ENCODE results near the gene ATRIP.
"Not testable (repeated sequence)": the region's sequence is repeated elsewhere in the genome, so short reads cannot be mapped to it uniquely, and the experiment has no call there.

The ATRIP gene

DNA sequence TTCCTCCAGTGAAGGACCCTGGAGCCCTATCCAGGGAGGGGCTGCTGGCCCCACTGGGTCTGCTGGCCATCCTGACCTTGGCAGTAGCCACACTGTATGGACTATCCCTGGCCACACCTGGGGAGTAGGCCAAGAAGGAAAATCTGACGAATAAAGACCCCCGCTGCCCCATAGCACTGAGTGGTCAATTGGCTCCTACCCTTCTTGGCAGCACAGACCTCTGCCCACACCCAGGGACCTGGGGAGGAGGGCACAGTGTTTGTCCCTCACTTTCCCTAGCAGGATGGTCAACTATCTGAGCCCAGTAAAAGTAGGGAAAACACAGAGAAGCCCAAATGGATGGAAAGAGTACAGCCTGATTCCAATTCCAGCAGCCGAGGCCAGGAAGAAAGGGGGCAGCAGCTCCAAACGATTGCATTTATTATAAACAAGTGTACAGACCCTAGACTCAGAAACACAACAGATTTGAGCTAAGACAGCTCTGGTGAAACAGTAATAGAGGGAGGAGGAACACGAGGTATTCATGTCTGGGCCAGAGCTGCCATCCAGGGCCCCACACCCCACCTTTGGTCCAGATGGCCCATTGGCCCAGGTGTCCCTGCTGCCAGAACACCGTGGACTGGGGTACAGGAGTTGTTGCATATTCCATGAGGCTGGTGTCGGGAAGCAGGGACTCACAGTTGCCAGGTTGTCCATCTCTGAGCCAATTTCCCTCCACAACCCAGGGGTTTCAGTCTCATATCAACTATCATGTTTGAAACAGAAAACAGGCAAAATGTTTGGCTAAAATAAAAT lies 21.1 kb downstream of the ATRIP start:
- DNase-seq (ENCODE audit: low read depth in 2 of 2): no peak

DNA sequence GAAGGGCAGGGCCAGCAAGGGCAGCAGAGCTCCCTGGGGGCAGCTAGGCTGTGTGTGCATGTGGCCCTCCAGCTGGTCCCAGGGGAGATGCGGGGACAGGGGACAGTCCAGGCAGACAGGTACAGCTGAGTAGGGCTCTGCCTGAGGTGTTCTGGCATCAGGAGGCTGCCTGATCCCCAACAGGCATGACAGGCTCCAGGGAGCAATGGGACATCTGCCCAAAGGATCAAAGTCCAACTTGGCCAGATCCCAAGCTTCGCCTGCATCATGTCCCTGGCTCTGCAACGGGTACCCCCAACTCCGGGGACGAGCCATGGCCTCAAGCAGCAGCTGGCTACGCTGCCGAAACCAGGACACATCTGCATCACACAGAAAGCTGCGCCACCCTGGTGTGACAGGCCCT lies 21.8 kb downstream of the ATRIP start:
- no peak for DNase-seq (ENCODE audit: low read depth in 2 of 2)

DNA sequence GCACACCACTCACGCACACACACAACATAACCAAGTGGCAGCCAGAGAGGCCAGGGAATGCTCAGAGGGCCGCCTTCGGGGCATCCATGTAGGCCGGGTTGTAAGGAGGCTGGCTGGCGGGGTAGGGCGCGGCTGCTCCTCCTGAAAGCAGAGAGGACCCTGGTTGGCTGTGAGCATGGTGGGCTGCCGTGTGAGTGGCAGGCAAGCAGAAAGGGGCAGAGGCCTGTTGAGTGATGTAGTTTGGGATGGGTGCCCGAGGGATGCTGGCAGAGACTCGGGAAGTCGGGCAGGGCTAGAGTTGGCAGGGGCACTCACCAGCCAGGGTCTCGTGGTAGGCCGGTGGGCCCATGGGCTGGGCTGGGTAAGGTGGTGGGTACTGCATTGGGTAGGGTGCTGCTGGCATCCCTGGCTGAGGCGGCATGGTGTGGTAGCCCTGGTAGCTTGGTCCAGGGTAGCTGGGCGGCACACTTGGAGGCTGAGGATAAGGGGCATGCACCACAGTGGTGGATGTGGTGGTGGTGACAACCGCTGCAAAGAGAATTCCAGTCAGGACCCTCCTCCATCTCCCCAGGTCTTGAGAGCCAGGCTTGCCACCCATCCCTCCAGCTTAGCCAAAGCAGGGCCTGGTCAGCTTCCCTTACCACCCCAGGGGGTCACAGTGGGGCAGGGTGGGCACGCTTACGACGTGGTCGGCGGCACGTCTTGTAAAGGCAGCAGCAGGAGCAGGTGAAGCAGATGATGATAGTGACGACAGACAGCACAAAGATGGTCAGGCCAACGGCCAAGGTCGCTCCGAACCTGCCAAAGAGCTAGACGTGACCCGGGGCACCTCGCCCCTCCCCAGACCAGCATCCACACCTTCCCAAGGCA lies 22.7 kb downstream of the ATRIP start:
- DNase-seq (ENCODE audit: low read depth in 2 of 2): no peak

DNA sequence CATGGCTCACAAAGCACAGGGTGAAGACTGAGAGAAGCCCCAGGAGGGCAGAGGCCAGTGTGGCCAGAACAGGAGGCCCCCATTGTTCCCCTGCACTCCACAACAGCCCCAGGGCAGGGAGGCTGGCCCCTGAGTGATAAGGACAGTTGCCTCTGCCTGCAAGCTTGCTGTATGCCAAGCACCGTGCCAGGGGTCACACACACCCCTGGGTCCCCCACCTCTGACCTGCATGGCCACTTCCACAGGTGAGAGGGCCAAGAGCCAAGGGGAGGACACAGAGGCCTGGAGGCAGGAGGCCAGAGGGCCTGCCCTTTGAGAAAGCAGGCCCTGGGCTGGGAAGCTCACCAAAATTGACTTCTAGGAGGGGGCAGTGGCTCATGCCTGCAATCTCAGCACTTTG lies 23.7 kb downstream of the ATRIP start:
- no peak for DNase-seq (ENCODE audit: low read depth in 2 of 2)

DNA sequence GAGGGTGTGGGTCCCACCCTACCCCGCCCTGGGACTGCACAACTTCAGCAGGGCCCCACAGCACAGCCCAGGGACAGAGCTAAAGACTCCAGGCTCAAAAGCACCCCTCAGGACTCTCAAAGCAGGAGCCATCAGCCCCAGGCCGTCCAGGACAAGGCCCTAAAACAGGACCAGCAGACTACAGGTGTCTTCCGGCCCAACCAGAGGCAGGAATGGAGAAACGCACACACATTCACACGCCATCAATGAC lies 26.1 kb downstream of the ATRIP start:
- no peak for DNase-seq (ENCODE audit: low read depth in 2 of 2)

DNA sequence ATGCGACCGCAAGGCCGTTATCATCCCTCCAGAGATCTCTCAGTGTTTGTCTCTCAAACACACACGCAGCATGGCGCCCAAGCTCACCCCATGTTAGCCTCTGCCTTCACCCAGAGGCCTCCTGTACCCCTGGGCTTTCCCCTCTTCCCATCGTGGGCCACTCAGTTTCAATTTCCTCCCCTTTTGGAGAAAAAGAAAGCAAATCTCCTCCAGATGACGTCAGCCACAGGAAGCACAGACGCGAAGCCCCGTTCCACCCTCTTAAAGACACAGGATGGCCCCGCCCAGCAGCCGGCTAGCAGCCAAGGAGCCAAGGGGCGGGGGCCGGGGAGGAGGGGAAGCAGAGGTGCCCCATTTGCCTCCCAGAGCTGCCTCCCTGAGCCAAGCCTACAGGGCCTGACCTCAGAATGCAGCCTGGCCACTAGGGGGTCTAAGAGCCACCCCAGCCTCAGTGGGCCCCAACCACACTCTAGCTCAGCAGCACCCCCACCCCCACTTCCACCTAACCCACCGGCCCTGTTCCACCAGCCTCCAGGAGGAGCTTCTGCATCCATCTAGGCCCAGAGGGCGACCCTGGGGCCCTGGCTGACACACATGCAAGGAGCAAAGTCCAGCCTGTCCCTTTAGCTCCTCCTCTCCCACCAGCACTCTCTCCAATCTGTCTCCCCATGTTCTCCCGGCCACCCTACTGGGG lies 26.5 kb downstream of the ATRIP start:
- peak; percentile 70 for DNase-seq (ENCODE audit: low read depth in 2 of 2)

DNA sequence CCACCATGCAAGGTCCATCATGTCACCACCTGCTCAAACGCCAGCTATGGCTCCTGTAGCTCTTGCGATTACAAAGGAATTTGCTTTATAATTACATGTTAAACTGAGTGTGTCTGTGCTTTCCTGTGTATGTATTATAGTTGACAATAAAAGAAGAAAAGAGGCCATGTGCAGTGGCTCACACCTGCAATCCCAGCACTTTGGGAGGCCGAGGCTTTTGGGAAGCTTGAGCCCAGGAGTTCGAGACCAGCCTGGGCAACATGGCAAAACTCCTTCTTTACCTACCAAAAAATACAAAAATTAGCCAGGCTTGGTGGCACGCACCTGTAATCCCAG lies 27.0 kb downstream of the ATRIP start:
- DNase-seq (ENCODE audit: low read depth in 2 of 2): no peak

DNA sequence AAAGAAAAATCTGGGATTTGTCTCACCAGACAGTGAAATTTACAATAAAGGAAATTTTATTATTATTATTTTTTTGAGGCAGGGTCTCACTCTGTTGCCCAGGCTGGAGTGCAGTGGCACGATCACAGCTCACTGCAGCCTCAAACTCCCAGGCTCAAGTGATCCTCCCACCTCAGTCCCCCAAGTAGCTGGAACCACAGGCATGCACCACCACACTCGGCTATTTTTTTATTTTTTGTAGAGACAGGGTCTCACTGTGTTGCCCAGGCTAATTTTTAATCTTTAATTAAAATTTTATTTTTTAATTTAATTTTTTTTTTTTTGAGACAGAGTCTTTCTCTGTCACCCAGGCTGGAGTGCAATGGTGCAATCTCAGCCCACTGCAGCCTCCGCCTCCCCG lies 27.5 kb downstream of the ATRIP start:
- not testable (repeated sequence) for DNase-seq (ENCODE audit: low read depth in 2 of 2)

DNA sequence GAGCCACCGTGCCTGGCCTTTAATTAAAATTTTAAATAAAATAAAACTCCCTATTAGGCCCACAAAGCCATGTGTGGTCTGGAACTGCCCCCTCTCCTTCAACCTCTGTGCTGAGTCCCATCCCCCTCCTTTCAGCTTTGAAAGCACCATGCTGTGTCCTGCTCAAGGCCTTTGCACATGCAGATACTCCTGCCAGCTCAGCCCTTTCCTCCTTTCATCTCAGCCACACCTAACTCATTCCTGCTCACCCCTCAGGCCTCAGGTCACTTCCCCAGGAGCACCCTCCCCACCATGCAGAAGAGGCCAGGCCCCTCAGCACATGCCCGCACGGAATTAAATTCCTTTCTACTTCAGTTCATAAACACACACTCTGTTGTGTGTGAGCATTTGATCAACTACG lies 28.1 kb downstream of the ATRIP start:
- no peak for DNase-seq (ENCODE audit: low read depth in 2 of 2)

DNA sequence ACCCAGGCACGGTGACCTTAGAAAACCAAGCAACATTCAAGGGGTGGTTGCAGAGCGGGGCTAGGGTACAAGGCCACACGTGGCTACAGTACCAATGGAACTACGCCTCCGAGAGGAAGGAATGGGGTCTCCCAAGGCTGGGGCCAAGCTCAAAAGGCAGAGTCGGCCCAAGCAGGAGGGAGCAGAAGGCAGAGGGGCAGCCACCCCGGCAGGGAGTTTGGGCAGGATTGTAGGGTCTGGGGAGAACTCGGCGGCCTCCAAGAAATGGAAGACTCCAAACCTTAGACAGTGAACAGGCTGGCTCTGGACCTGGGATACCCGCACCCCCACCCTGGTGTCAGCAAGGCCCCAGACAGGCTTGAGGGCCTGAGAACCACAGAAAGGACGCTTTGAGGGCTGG lies 28.7 kb downstream of the ATRIP start:
- no peak for DNase-seq (ENCODE audit: low read depth in 2 of 2)

DNA sequence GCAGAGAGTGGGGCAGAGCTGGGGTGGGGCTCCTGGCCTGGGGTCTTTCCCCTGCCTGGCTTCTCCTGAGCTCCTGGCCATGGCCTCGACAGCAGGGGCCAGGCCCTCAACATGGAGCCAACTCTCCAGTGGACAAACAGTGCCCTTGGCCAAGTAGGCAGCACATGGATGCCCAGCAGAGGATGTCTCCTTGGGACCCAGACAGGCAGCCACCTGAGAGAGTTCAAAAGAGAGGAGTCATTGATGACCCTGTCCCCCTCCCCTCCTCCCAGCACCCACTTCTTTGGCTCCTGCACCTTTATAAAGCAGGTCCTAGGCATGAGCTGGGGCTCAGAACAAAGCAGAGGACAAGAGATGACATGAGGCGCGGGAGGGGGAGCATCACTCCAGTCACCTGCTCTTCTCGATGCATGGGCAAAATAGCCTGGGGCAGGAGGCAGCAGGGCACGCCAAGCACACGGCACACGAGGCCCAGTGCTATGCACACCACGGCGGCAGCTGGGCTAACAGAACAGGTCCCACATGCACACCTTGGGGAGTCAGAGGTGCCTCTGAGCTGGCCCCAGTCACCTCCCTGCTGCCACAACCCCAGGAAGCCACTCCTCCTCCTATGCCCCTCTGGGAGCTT lies 30.0 kb downstream of the ATRIP start:
- DNase-seq (ENCODE audit: low read depth in 2 of 2): no peak

DNA sequence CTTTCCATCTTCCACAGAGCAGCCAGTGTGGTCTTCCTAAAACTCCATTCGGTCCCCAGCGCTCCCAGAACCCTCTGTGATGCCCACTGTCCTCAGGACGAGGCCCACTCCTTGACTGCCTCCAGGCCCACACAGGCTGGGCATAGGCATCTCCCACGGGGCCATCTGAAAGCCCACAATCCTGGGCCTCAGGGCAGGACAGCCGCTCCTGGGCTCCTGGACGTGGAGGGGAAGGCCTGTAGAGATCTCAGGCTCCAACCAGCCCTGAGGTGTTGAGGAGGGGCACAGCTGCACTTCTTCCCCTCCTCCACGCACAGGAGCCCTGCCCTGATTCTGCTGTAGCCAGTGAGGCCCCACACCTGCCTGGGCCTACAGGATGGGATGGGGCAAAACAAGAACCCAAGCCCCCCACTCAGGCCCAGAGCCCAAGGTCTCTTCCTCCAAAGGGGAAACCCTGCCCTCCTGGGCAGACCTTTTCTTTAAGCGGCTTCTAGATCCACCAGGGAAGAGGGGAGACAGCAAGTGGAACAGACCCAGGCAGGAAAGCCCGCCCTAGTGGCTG lies 31.5 kb downstream of the ATRIP start:
- DNase-seq (ENCODE audit: low read depth in 2 of 2): no peak

DNA sequence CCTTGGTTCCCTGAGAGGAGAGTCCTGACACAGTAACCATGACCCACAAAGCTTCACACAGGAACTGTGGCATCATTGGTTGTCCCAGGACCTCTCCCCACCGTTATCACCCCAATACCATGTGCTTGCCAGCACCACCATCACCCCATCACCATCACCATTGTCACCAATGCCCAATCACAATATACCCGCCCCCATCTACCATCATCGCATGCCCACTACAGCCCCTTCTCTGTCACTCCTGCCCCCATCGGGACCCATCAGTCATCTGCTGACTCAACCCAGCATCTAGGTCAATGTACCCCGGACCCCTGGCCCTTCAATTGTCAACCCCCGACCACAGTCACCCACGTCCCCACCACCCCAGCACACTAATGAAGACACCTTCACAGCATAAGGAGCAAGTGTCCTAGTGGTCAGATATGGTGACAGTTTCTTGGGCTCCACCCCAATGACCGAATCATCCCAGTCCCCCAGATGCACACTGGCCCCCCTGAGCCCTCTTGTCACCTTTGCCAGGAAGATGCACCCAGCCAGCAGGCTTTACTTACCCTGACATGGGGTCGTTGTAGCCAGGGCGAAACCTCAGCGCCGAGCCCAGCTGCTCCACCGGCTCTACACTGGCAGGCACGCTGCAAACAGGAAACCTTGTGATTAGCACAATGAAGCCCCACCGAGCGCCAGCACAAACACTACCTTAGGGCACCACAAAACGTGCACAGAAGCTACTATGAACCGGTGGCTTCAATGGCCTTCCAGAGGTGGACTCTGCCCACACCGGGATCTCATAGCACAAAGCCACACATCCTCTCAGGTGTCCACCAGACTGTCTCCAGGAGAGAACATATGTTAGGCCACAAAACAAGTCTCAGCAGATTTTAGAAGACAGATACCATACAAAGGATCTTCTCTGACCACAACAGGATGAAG lies 32.4 kb downstream of the ATRIP start:
- no peak for DNase-seq (ENCODE audit: low read depth in 2 of 2)

DNA sequence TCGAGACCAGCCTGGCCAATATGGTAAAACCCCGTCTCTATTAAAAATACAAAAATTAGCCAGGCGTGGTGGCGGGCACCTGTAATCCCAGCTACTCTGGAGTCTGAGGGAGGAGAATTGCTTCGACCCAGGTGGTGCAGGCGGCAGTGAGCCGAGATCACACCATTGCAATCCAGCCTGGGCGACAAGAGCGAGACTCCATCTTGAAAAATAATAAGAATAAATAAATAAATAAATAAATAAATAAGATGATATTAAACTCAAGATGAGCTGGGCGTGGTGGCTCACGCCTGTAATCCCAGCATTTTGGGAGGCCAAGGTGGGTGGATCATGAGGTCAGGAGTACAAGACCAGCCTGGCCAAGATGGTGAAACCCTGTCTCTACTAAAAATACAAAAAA lies 34.4 kb downstream of the ATRIP start:
- DNase-seq (ENCODE audit: low read depth in 2 of 2): not testable (repeated sequence)

DNA sequence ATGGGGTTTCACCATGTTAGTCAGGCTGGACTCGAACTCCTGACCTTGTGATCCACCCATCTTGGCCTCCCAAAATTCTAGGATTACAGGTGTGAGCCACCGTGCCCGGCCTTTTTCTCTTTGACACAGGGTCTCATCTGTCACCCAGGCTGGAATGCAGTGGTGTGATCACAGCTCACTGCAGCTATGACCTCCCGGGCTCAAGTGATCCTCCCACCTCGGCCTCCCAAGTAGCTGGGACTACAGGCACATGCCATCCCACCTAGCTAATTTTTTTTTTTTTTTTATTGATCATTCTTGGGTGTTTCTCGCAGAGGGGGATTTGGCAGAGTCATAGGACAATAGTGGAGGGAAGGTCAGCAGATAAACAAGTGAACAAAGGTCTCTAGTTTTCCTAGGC lies 36.3 kb downstream of the ATRIP start:
- not testable (repeated sequence) for DNase-seq (ENCODE audit: low read depth in 2 of 2)

DNA sequence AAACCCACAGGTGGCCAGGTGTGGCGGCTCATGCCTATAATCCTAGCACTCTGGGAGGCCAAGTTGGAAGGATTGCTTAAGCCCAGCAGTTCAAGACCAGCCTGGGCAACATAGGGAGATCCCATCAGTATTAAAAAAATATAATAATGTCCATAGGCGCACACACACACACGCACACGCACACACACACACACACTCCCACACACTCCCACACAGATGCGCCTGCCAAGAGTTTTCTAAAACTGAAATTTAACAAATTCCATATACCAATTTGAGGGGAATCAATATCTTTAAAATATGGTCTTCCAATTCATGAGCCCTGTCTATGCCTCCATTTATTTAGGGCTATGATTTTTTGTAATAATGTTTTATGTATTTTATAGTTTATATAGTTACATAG lies 40.4 kb downstream of the ATRIP start:
- no peak for DNase-seq (ENCODE audit: low read depth in 2 of 2)

DNA sequence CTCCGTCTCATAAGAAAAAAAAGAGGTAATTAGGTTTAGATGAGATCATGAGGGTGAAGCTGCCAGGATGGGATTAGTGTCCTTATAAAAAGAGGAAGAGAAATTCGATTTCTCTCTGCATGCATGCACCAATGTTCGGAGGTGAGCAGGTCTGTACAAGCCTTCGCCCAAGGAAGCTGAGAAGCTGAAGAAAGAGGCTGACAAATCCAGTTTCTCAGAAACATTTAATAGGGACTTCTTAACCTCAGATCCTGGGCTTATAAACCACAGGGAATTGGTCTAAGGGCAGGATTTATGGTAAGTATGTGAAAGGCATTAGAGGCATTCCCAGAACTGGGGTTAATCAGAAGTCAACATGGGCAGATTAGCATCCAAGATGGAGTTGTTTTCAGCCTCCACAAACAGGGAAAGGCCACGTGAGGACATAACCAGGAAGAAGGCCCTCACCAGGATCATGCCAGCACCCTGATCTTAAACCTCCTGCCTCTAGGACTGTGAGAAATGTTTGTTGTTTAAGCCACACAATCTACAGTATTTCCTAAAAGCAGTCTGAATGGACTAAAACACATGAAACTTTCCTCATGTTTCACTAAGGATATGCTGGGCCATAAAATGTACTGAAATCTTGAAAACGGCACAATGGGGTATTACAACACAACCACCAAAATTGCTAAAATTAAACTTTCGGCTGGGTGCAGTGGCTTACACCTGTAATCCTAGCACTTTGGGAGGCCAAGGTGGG lies 46.1 kb downstream of the ATRIP start:
- DNase-seq (ENCODE audit: low read depth in 2 of 2): no peak

DNA sequence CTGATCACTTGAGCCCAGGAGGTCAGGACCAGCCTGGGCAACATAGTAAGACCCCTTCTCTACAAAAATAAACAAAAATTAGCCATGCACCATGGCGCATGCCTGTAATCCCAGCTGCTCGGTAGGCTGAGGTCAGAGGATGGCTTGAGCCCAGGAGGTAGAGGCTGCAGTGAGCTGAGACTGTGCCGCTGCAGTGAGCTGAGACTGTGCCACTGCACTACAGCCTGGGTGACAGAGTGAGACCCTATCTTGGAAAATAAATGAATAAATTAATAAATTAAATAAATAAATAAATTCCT lies 46.6 kb downstream of the ATRIP start:
- DNase-seq (ENCODE audit: low read depth in 2 of 2): no peak

DNA sequence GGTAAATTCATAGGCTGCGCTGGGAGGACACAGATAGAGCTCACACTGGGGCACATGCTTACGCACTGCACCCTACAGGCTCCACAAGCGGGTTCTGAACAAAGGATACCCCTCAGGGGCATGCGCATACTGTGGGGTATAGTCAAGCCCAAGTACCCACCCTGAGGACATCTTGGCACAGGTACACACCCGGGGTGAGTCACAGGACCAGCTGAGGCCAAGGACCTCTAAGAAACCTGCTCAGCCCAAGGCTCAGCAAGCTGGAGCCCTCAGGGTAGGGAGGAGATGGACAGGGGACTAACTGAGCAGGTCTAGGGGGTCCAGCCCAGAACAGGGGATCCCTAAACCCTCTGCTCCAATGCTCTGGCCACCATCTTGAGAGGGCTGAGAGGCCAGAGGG lies 54.1 kb downstream of the ATRIP start:
- DNase-seq (ENCODE audit: low read depth in 2 of 2): no peak

DNA sequence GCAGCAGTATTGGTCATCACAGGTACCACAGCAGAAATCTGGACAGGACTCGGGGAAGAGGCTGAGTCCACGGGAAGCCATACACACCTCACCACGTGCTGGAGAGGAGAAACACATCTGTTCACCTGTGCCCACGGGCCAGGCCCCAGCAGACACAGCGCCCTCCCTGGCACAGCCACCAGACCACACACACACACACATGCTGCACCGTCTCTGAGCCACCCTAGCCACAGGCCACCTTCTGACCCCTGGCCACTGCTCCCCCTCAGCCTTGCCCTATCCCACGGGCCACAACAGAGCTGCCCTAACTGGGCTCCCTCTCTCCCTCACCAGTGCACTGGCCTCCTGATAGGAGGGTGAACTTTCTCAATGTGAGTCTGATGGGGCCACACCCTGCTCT lies 54.7 kb downstream of the ATRIP start:
- no peak for DNase-seq (ENCODE audit: low read depth in 2 of 2)

DNA sequence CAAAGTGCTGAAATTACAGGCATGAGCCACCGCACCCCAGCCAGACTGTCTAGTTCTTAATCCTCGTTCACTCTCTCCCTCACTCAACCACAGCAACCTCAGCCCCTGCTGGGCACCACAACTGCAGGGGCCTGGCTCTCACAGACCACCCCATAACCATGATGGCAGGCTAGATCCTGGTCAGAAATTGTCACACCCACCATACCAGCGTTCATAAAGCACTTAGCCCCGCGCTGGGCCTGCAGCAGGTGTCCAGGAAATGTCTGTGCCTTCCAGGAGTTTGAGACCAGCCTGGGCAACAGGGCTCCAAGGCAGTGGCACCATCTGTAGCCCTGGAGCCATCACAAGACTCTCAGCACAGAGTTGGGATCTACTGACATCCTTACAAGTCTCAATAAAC lies 55.6 kb downstream of the ATRIP start:
- no peak for DNase-seq (ENCODE audit: low read depth in 2 of 2)
